CD4-positive, alpha-beta T cell treated with Interleukin-21 for 1 hour (primary cell): Measurements from ENCODE around the gene C1orf174.

Experiments
- DNase-seq: peaks from one replicate; pipeline ENCODE4 v3.0.0-alpha.2; 2020

Gene C1orf174

GRCh38 chr1:3908886-3909517 lies 8.9 kb upstream of the C1orf174 start:
- DNase-seq = no peak

DNA sequence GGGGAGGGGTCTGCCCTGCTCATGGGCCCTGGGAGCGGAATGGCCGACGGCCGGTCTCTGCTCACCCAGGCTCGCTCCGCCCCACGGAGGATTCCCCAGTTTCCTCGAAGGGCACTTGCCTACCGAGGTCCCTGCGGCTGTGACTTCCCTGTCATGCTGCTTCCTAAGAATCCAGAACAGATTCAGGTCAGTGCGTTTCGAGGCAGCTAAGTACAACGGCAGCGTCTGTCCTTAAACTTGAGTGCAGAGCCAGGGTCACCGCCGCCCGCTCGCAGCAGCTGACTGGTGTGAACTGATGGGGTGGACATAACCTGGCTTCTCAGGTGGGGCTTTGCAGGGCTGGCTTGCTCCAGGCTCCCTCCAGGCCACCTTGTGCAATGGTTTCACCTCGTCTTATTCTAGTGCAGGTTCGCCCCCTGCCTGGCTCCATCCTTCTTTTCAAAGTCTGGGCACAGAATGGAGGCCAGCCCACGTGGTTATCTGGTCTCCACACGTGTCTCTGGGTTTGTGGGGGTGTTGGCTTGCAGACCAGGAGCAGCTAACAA lies 7.6 kb upstream of the C1orf174 start:
- DNase-seq = no peak

- DNase-seq = peak; percentile 43
Measured at GRCh38 chr1:3907031-3907534, 7.0 kb upstream of the C1orf174 start.

- no peak for DNase-seq
Measured at GRCh38 chr1:3906672-3907020, 6.6 kb upstream of the C1orf174 start.

DNA sequence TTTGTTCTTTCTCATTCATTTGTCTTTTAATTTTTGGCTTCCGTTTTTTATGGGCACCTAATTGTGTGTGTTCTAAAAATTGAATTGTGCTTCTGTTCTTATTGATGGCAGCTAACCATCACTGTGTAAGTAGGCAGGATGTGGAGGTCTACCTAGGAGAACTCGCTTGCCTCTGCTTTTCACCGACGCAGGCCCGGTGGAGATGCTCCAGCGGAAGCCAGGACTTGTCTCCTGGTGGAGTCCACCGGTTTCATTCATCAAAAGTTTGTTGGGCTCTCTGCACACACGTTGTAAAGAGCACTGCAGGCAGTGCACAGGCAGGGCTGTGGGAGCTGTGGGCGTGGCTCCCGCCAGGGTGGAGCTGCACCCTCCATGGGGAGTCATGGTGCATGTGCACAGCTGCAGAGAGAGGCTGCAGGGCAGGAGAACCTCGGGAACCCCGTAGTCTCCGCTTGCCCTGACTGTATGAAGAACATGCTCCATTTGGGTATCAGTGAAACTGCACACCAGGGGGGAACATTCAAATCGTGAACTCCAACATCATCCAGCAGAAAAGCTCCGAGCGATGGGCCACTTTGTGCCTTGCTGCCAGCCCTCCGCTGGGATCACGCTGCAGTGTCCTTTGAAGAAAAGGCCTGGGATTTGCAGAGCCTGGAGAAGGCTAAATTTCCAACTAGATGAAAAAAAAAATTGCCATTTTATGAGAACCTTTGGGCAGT lies 6.0 kb upstream of the C1orf174 start:
- DNase-seq = no peak

DNA sequence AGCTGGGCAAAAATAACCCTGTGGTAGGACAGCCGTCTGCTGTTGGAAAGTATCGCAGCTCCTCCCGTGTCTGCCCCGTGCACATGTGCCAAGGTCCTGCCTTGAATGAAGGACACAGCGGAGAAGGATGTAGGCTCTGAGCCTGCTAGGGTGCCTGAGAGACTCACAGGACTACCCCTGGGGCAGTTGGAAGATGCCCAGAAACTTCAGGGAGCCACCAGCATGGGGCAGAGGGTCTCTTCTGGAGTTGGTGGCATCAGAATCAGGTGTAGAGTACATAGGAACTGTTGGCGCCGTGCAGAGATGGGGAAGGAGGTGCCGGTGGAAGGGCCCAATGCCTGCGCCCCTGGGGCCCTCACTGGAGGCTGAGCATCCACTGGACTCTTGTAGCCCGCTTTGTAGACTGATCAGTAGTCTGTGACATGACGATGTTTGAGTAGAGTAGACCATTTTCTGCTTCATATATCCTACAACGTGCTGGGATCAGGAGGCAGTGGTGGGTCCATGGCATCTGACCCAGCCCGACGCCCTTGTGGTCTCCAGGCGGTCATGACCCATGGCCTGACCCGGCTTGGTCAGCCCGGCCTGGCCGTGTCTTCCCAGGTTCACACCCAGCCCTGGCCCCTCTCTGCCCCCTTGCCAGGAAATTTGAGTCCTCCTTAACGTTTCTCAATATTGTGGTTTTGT lies 5.3 kb upstream of the C1orf174 start:
- DNase-seq = no peak

DNA sequence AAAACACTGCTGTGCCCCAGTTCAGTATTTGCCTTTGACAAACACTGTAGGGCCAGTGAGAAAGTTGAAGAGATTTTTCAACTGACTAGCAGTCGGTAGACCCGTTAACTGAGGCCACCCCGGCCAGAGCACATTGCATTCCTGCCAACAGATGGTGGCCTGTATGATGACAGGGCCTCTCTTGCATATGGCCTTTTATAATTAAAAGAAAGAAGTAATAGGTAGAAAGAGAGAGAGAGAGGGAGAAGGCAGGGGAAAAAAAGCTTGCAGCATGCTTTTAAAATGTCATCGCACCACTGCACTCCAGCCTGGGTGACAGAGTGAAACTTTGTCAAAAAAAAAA lies 4.7 kb upstream of the C1orf174 start:
- no peak for DNase-seq

GRCh38 chr1:3904006-3904842 lies 4.2 kb upstream of the C1orf174 start:
- no peak for DNase-seq

DNA sequence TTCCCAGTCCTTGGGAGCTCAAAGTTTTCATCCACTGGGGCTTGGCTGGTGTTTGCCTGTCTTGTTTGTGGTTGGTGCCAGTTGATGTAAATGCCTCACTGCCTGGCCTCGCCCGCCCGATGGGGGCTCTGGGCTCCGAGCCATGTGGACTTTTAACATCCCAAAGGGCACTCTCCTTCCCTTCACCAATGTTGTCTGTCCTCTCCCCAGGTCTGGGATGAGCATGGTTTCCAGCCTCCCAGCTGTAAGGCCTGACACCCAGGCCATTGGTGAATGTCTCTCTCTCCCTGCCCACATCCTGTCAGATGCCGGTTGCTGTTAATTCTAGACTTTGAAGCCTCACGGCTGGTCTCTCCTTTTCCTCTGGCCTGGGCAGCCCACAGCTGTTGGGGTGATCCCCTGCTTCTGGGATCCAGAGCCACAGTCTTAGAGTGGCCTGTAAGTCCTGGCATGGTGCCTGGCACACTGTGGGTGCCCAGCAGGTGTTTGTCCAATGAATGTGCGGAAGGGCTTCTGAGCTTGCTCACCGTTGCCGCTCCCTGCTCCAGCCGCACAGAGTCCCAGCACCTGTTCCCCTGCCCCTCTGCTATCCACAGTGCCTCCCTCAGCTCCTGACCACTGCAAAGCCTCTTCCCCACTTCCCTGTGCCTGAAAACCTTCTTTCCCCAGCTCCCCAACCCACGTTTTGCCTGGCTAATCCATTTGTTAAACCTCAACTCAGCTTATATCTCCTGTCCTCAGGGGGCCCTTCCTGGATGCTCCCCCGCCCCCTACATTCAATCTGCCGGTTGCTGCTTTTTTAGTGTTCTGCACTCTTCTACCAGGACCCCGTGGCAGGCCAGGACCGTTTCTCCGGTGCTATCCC lies 3.3 kb upstream of the C1orf174 start:
- DNase-seq = peak; percentile 48

GRCh38 chr1:3902571-3903091 lies 2.6 kb upstream of the C1orf174 start:
- peak; percentile 32 for DNase-seq

DNA sequence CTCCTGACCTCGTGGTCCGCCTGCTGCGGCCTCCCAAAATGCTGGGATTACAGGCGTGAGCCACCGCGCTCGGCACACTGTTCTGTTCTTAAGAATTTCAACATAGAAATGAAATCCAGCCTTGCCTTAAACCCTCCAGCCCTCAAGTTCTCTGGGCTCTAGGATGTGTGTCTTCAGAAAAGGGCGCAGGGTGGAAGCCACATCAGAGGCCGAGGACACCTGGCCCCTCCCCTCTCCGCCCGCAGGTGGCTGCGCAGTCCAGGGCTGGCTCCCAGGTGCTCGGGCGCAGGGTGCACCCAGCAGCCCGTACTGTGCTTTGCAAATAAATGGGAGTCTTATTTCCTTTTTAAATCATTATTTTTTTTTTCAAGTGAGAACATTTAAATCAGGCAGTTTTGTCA lies 2.0 kb upstream of the C1orf174 start:
- DNase-seq = peak; percentile 45

DNA sequence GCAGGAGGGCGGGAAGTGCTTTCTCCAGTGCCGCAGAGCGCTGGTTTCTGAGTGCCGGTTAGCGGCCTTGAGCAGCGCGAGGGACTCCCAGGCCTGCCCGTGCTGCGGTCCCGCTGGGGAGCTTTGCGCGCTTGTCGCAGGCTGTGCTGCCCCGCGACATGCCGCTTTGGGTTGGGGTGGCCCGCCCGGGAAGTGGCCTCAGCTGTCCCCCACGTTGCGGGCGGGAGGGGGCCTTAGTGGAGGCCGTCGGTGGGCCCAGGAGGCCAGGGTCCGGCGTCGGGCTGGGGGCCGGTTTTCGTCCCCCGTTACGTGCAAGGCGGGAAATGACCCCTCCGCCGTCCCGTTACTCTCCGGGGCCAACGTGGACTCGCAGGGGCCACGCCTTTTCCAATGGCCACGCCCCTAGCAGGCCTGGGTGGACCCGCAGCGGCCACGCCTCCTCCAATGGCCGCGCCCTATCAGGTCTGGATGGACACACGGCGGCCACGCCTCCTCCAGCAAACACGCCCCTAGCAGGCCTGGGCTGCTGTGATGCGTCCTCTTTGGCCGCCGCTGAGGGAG lies 977 bp upstream of the C1orf174 start:
- peak; percentile 92 for DNase-seq

GRCh38 chr1:3899754-3900149 lies 320 bp downstream of the C1orf174 start:
- DNase-seq = no peak

- DNase-seq = no peak
Measured at GRCh38 chr1:3898994-3899753, 898 bp downstream of the C1orf174 start.

GRCh38 chr1:3898475-3898735 lies 1.7 kb downstream of the C1orf174 start:
- DNase-seq = no peak

- DNase-seq = no peak
Measured at GRCh38 chr1:3896396-3897000, 3.6 kb downstream of the C1orf174 start.

GRCh38 chr1:3895951-3896325 lies 4.1 kb downstream of the C1orf174 start:
- no peak for DNase-seq

DNA sequence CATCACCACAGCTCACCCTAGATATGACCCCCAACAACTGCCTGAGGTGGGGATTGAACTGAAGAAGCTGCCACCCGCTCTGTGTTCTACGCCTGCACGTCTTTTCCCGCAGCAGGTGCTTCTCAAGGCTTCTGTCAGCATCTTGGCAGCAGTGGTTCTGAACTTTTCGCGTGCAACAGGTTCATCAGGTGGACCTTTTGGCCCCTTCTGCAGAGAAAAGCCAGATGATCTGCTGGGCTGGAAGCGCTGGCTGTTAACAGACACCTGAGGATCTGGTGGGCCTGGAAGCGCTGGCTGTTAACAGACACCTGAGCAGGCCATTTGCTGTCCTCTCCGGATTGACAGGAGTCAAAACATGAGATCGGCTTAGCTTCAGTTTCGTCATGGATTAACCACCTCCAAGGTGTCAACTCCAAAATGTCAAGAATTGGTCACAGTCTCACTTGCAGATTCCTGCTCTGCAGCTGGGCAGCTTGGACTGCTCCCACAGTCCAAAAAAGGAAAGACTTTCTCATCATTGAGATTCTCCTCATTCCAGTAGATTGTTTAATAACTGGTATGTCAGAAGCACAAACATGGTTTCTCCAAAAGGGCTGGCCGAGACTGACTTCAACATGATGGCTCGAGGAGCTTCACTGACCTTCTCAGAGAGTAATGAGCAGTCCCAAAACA lies 4.7 kb downstream of the C1orf174 start:
- DNase-seq = no peak

DNA sequence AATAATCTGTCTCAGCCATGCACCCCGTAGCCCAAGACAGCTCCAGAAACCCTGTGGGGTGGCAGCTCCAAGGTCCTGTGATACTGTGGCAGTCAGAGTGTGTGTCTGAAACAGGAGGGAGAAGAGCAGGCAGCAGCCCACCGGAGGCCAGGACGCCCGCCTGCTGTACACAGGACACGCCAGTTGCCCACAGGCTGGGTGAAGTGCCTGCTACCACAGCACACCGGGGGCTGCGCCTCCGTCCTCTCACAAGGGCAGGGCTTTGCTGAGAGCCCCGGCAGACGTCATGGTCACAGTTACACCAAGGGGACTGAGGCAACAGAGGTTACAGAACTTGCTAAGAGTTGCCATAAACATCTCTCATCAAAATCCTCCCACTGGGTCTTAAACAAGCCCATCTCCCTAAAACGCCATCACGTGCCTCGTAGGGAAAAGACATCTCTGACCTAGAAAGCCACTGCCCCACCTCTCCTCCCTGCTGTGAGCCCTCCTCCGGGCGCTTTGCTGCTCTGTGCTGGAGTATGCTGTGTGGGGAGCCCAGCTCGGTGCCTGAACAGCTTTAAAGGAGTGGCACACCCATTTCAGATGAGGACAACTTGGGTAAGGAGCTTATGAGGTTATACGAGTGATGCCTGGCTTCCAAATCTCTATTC lies 5.3 kb downstream of the C1orf174 start:
- DNase-seq = no peak
